ENCODE measurements around the gene C11orf24. TPM values are rescaled to one million over a fixed set of nuclear protein-coding genes. Genes with fewer than 3 reads are reported as not detected.
"Not testable (repeated sequence)": the region's sequence is repeated elsewhere in the genome, so short reads cannot be mapped to it uniquely, and the experiment has no call there.

C11orf24 gene
- total RNA-seq, 1 experiment from 2014 or later: 52.3 TPM

- no peak for TF ChIP-seq CTCF (conservative IDR thresholded peaks at IDR 0.05; ENCODE audit: low read depth, low read length)
- TF ChIP-seq EZH2 (IDR thresholded peaks at IDR 0.05; ENCODE audit: borderline replicate concordance, low read depth, low read length, poor library complexity, severe bottlenecking): no peak
- BruUV-seq (replicated peaks): no TSS peak
- H3K27me3 ChIP-seq (replicated peaks; ENCODE audit: insufficient read depth, low read depth, low read length, poor library complexity): no peaks in the 10 kb centered on the region
- POLR2A ChIA-PET (ENCODE audit: low non-redundant PET): no interaction called here
- H3K4me1 ChIP-seq (ENCODE audit: insufficient read depth, low read length, poor library complexity, severe bottlenecking): peaks cover 6% of the 10 kb centered on the region
- intact Hi-C loops (cut with micrococcal nuclease; ENCODE audit: unreplicated experiment): no loop called here
- no peak for DNase-seq (ENCODE audit: low spot score)
- H3K27ac ChIP-seq (ENCODE audit: low read depth, low read length, poor library complexity, severe bottlenecking): no peak overlapping the region
- no peak overlapping the region for H3K4me3 ChIP-seq (ENCODE audit: low read depth, low read length, poor library complexity, severe bottlenecking)
- CTCF ChIA-PET: interaction anchor here (0.6 kb wide), 2 partner anchors 155 to 224 kb away, joined by 6 to 8 read pairs; no protein-coding TSS in a partner anchor
- H3K9me3 ChIP-seq (ENCODE audit: low read depth, low read length, poor library complexity, severe bottlenecking): no peaks in the 10 kb centered on the region
- no peaks in the 10 kb centered on the region for H3K36me3 ChIP-seq (ENCODE audit: insufficient read depth, low read length, poor library complexity, severe bottlenecking)
Measured at GRCh38 chr11:68300076-68300830, 28.5 kb upstream of the C11orf24 start.

GRCh38 chr11:68299517-68299879 lies 27.7 kb upstream of the C11orf24 start:
- POLR2A ChIA-PET (ENCODE audit: low non-redundant PET); H3K27ac ChIP-seq (ENCODE audit: low read depth, low read length, poor library complexity, severe bottlenecking); H3K36me3 ChIP-seq (ENCODE audit: insufficient read depth, low read length, poor library complexity, severe bottlenecking); H3K9me3 ChIP-seq (ENCODE audit: low read depth, low read length, poor library complexity, severe bottlenecking); H3K27me3 ChIP-seq (replicated peaks; ENCODE audit: insufficient read depth, low read depth, low read length, poor library complexity); H3K4me3 ChIP-seq (ENCODE audit: low read depth, low read length, poor library complexity, severe bottlenecking); intact Hi-C loops (cut with micrococcal nuclease; ENCODE audit: unreplicated experiment); DNase-seq (ENCODE audit: low spot score); BruUV-seq (replicated peaks); H3K4me1 ChIP-seq (ENCODE audit: insufficient read depth, low read length, poor library complexity, severe bottlenecking): not testable (repeated sequence)
- CTCF ChIA-PET: interaction anchor here (0.6 kb wide), 2 partner anchors 155 to 225 kb away, joined by 6 to 8 read pairs; no protein-coding TSS in a partner anchor

DNA sequence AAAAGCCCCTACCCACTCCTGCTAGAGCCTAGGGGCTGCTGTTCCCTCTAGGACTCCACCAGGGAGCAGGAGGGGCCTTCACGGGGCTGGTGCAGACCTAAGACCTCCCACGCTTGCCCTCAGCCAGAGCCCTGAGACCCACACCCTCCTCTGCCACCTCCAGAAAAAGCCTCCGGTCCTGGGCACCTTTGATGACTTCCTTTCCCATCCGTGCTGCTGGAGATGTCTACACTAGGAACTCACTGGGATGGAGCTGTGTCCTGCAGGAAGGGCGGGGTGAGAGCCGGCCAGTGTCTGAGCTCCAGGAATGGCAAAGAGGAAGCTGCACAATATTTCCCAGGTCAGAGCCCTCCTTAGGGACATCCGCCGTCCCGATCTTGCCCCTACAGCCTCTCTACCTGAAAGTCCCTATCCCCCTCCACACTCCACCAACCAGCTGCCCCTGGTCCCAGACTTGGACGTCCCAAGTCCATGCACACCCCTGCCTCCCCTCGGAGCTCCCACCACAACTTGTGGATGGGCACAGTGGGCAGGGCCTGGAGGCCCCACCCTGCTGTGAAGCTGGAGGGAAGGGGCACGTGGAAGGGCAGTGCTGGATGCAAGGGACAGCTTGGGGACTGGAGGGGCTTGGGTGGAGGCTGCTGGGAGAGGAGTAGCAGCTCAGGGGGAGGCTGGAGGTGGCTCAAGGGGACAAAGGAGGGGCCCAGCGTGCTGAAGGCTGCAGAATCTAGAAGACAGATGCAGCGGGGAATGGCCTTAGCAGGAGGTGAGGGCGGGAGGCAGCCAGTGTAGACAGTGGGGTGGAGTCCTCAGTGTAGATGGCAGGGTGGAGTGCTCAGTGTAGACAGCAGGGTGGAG lies 27.1 kb upstream of the C11orf24 start:
- intact Hi-C loops (cut with micrococcal nuclease; ENCODE audit: unreplicated experiment): no loop called here
- TF ChIP-seq CTCF (conservative IDR thresholded peaks at IDR 0.05; ENCODE audit: low read depth, low read length) (no peak), EZH2 (IDR thresholded peaks at IDR 0.05; ENCODE audit: borderline replicate concordance, low read depth, low read length, poor library complexity, severe bottlenecking) (no peak)
- H3K4me1 ChIP-seq (ENCODE audit: insufficient read depth, low read length, poor library complexity, severe bottlenecking): peaks cover 1% of the 10 kb centered on the region
- ChIA-PET POLR2A (ENCODE audit: low non-redundant PET) (no interaction called here), CTCF (interaction anchor here (2.0 kb wide), 1 partner anchor 41 kb away, joined by 7 read pairs; no protein-coding TSS in a partner anchor)
- no peak overlapping the region for H3K27ac ChIP-seq (ENCODE audit: low read depth, low read length, poor library complexity, severe bottlenecking)
- H3K27me3 ChIP-seq (replicated peaks; ENCODE audit: insufficient read depth, low read depth, low read length, poor library complexity): no peaks in the 10 kb centered on the region
- H3K4me3 ChIP-seq (ENCODE audit: low read depth, low read length, poor library complexity, severe bottlenecking): no peak overlapping the region
- H3K36me3 ChIP-seq (ENCODE audit: insufficient read depth, low read length, poor library complexity, severe bottlenecking): no peaks in the 10 kb centered on the region
- no peak for DNase-seq (ENCODE audit: low spot score)
- BruUV-seq (replicated peaks): no TSS peak
- H3K9me3 ChIP-seq (ENCODE audit: low read depth, low read length, poor library complexity, severe bottlenecking): no peaks in the 10 kb centered on the region

Data from A673 (cell line).